Fibroblast of skin of abdomen (primary cell): Measurements from ENCODE around the gene TLCD3A.
A peak's percentile ranks its signal among the peaks of the same experiment; 100 is the strongest.
"Not testable (repeated sequence)": the region's sequence is repeated elsewhere in the genome, so short reads cannot be mapped to it uniquely, and the experiment has no call there.

ENCODE experiments used
- DNase-seq: peaks from one replicate; pipeline ENCODE4 v3.0.0-alpha.2; 2013

The TLCD3A gene

DNA sequence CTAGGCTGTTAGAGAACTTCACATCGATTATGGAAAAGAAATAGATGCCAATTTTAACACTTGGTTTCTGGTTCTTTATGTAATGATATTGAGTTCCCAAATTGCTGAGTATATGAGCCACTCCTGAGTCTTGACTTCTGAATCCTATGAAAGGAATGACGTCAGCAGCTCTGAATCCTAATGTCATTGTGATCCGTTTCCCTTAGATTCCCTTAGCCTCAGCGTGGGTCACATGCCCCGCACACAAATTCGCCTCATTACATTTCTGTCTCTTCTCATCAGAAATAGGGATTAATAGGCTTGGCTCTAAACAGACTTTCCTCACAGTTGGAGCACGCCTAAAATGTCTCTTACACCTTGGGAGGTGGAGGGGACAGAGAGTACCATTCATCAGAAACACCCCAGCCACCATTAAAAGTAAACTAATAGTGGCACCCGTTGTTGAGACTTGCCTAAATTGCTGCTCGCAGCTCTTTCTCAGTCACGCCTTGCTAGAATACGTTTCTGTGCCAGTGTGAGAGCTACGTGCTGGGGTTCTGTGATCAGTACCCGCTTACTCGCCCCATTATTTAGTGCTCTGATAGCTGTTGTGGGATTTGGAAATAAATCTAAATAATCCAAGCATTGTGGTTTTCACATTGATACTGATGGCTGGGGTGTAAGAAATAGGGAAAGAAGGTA, 56.9 kb downstream of the TLCD3A start:
- DNase-seq: no peak

DNA sequence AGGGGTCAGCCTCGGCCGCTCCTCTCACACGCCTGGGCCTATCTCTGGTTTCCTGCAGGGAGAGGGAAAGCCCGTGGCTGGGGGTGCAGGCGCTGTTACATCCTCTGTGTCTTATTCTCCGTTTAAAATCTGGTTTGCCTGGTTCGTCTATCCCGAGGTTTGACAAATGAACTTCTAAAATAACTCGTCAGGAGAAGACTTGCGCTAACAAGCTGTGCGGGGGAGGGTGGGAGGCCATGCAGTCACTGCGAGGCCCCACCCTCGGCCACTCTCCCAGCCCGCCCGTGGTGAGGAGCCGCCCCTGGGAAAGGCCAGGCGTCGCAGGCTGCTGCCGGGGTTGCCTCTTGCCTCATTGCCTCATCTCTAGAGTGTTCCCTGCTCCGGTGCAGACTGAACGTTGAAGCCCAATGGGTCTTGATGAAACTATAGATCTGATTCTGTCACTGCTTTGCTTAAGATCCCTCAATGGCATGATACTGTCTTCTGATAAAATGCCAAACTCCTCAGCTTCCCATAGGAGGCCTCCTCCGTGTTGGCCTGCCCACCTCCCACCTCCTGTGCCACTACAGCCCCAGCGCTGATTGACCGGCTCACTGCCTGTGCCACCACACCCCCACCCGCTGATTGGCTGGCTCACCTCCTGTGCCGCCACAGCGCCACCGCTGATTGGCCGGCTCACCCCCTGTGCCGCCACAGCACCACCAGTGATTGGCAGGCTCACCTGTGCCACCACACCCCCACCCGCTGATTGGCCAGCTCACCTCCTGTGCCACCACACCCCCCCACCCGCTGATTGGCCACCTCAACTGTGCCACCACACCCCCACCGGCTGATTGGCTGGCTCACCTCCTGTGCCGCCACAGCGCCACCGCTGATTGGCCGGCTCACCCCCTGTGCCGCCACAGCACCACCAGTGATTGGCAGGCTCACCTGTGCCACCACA, 57.8 kb downstream of the TLCD3A start:
- peak; percentile 58 for DNase-seq

DNA sequence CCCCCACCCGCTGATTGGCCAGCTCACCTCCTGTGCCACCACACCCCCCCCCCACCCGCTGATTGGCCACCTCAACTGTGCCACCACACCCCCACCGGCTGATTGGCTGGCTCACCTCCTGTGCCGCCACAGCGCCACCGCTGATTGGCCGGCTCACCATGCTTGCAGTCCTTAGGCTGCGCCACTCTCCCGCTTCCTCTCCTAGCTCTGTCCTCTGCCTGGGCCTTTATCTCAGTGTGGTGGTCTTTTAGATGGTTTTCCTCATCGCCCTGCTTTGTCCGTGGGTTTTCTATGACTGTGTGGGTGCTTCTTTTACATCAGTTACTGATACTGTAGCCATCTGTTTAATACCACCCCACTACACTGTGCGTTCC, 58.5 kb downstream of the TLCD3A start:
- not testable (repeated sequence) for DNase-seq

DNA sequence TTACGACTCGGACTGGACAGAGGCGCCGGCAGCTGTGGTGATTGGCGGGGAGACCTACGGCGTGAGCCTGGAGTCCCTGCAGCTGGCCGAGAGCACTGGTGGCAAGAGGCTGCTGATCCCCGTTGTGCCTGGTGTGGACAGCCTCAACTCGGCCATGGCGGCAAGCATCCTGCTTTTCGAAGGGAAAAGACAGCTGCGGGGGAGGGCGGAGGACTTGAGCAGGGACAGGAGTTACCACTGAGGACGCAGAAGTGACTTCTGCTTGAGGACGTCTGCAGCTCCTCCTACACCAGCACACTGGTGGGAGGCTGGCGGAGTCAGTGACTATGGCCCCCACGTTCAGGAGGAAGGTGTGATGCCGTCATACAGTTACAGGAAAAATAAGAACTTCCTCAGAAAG, 59.4 kb downstream of the TLCD3A start:
- DNase-seq: no peak

DNA sequence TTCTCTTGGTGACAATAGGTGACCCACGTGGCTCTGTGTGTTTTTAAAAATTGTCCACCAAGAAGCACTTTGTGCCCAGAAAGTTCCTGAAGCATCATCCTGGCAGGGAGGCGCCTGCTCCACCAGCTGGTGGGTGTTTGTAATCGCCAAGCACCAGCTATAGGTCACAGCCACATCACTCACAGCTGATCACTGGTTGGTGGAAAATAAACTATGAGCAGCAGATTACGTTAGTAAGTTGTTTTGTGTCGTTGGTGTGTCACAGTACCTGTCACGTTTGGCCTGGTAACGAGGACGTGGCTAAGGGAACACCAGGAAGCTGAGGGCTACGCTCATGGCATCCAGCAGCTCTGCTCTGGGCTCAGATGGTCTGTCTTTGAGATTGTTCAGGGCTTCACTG, 59.9 kb downstream of the TLCD3A start:
- DNase-seq: no peak
